Esophagus squamous epithelium (tissue), 4 donors: Measurements from ENCODE around the gene FGD3.

Experiments
- POLR2A ChIP-seq, 4 donors: fragments of 450-650 bp; IDR thresholded peaks; one replicate each; pipeline ENCODE4 v1.6.1; 2017; ENCODE audit warnings: antibody characterized with exemption in 4 of 4, mild to moderate bottlenecking in 4 of 4, moderate library complexity in 3 of 4
- TF ChIP-seq, protein P1 (sequence below), 6 experiments: fragments of 450-650 bp in 4 of 6; fragments of 200-600 bp in 2 of 6; sonication (generic) in 2 of 6; IDR thresholded peaks; one replicate each; pipeline ENCODE4 v1.5.1; 2016 to 2019; ENCODE audit warnings: antibody characterized with exemption in 6 of 6, mild to moderate bottlenecking in 4 of 6, moderate library complexity in 4 of 6

DNA sequence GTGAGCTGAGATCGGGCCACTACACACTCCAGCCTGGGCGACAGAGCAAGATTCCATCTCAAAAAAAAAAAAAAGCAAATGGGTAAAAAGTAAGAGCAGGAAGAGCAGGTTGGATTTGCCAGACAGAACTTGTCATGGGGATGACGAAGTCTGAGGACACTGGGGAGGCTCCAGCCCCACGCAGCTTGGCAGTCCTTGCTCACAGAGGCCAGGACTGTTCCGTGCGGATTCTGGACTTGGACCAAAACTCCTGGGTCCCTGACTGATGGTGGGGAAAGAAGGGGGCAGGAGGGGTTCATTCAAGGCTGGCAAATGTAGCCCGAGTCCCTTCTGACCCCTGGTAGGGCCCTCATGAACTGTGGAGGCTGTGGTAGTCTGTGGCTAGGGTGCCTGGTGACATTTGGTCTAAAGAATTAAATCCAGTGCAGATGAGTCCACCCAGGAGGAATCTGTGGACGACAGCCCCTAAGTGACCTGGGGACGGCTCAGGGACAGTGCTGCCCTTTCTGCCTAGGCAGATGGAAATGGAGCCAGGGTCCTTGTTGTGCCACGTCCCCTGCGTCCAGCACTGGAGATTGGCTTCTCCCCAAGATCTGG is 3.1 kb downstream of the FGD3 start:
- TF ChIP-seq, protein P1, sequence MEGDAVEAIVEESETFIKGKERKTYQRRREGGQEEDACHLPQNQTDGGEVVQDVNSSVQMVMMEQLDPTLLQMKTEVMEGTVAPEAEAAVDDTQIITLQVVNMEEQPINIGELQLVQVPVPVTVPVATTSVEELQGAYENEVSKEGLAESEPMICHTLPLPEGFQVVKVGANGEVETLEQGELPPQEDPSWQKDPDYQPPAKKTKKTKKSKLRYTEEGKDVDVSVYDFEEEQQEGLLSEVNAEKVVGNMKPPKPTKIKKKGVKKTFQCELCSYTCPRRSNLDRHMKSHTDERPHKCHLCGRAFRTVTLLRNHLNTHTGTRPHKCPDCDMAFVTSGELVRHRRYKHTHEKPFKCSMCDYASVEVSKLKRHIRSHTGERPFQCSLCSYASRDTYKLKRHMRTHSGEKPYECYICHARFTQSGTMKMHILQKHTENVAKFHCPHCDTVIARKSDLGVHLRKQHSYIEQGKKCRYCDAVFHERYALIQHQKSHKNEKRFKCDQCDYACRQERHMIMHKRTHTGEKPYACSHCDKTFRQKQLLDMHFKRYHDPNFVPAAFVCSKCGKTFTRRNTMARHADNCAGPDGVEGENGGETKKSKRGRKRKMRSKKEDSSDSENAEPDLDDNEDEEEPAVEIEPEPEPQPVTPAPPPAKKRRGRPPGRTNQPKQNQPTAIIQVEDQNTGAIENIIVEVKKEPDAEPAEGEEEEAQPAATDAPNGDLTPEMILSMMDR (IDR thresholded peaks at IDR 0.05): no peak
- TF ChIP-seq POLR2A (IDR thresholded peaks at IDR 0.05): no peak
